SK-N-SH treated with all-trans-retinoic acid at 6 μM for 48 hours (cell line): ENCODE results near the gene MAP1LC3C.

Experiments
- ATAC-seq: fragments of 200-7000 bp; cut with Tn5 transposase; 3 replicates; pipeline ENCODE4 v1.9.1; 2020; ENCODE audit warnings: mild to moderate bottlenecking, moderate library complexity
- ARNTL ChIP-seq: fragments of 450-650 bp; formaldehyde crosslinking; IDR thresholded peaks from 2 replicates; pipeline ENCODE4 v1.5.0; 2020; ENCODE audit warnings: low read depth, mild to moderate bottlenecking, moderate library complexity, borderline replicate concordance
- BACH2 ChIP-seq: fragments of 250-450 bp; sonication (Bioruptor Pico); IDR thresholded peaks from 2 replicates; pipeline ENCODE4 v1.9.0; 2021; ENCODE audit warnings: mild to moderate bottlenecking, borderline replicate concordance
- CREB5 ChIP-seq: fragments of 250-450 bp; sonication (Bioruptor Pico); IDR thresholded peaks from 2 replicates; pipeline ENCODE4 v1.5.1; 2020; ENCODE audit warnings: low read depth, mild to moderate bottlenecking, moderate library complexity
- CSDC2 ChIP-seq: fragments of 250-450 bp; sonication (Bioruptor Pico); IDR thresholded peaks from 2 replicates; pipeline ENCODE4 v1.5.0; 2020; ENCODE audit warnings: mild to moderate bottlenecking, moderate library complexity
- CSRNP3 ChIP-seq: fragments of 250-450 bp; sonication (Bioruptor Pico); IDR thresholded peaks from 2 replicates; pipeline ENCODE4 v1.5.1; 2021; ENCODE audit warnings: mild to moderate bottlenecking, moderate library complexity
- GLIS3 ChIP-seq: fragments of 250-450 bp; sonication (Bioruptor Pico); IDR thresholded peaks from 2 replicates; pipeline ENCODE4 v1.5.0; 2020; ENCODE audit warnings: mild to moderate bottlenecking, moderate library complexity
- ISL1 ChIP-seq: fragments of 250-450 bp; sonication (Bioruptor Pico); IDR thresholded peaks from 2 replicates; pipeline ENCODE4 v2.1.2; 2022; ENCODE audit warnings: mild to moderate bottlenecking, moderate library complexity
- OSR1 ChIP-seq: fragments of 250-450 bp; sonication (Bioruptor Pico); IDR thresholded peaks from 2 replicates; pipeline ENCODE4 v1.8.0; 2022; ENCODE audit warnings: moderate library complexity, mild to moderate bottlenecking, inconsistent platforms
- PATZ1 ChIP-seq: fragments of 250-450 bp; sonication (Bioruptor Pico); IDR thresholded peaks from 2 replicates; pipeline ENCODE4 v1.8.0; 2020; ENCODE audit warnings: mild to moderate bottlenecking, moderate library complexity, borderline replicate concordance
- POU6F1 ChIP-seq: fragments of 250-450 bp; sonication (Bioruptor Pico); IDR thresholded peaks from 2 replicates; pipeline ENCODE4 v1.8.0; 2021; ENCODE audit warnings: low read depth, mild to moderate bottlenecking, moderate library complexity, borderline replicate concordance
- PPARA ChIP-seq: fragments of 250-450 bp; sonication (Bioruptor Pico); IDR thresholded peaks from 2 replicates; pipeline ENCODE4 v1.5.0; 2020; ENCODE audit warnings: mild to moderate bottlenecking, borderline replicate concordance
- SNAI2 ChIP-seq: fragments of 250-450 bp; sonication (Bioruptor Pico); IDR thresholded peaks from 2 replicates; pipeline ENCODE4 v1.5.0; 2020; ENCODE audit warnings: mild to moderate bottlenecking, moderate library complexity
- TCF4 ChIP-seq: fragments of 250-450 bp; sonication (Bioruptor Pico); IDR thresholded peaks from 2 replicates; pipeline ENCODE4 v1.8.0; 2021; ENCODE audit warnings: mild to moderate bottlenecking, moderate library complexity, borderline replicate concordance
- TOX ChIP-seq: fragments of 250-450 bp; sonication (Bioruptor Pico); IDR thresholded peaks from 2 replicates; pipeline ENCODE4 v1.8.0; 2021; ENCODE audit warnings: mild to moderate bottlenecking, moderate library complexity, borderline replicate concordance
- TSHZ2 ChIP-seq: fragments of 250-450 bp; sonication (Bioruptor Pico); IDR thresholded peaks from 2 replicates; pipeline ENCODE4 v1.5.0; 2020; ENCODE audit warnings: mild to moderate bottlenecking, moderate library complexity
- ZC3H10 ChIP-seq: fragments of 250-450 bp; sonication (Bioruptor Pico); IDR thresholded peaks from 2 replicates; pipeline ENCODE4 v1.5.1; 2021; ENCODE audit warnings: mild to moderate bottlenecking, moderate library complexity
- ZFP30 ChIP-seq: fragments of 450-650 bp; formaldehyde crosslinking; IDR thresholded peaks from 2 replicates; pipeline ENCODE4 v1.5.0; 2022; ENCODE audit warnings: mild to moderate bottlenecking, moderate library complexity
- ZNF565 ChIP-seq: fragments of 450-650 bp; formaldehyde crosslinking; conservative IDR thresholded peaks from 2 replicates; pipeline ENCODE4 v1.5.0; 2020; ENCODE audit warnings: low read depth, mild to moderate bottlenecking, moderate library complexity
- ZNF70 ChIP-seq: fragments of 450-650 bp; formaldehyde crosslinking; IDR thresholded peaks from 2 replicates; pipeline ENCODE4 v1.5.0; 2020; ENCODE audit warnings: mild to moderate bottlenecking, moderate library complexity

Gene MAP1LC3C

GRCh38 chr1:241957692-241958494 is 41.0 kb downstream of the MAP1LC3C start, which contains the start of gene BECN2:
TSS of gene BECN2 (plus strand) at chr1:241957767. CDS start at chr1:241957767, 0 bp downstream.
- ATAC-seq = no peak

More at GRCh38 chr1:241957692-241958494, 41.0 kb downstream of the MAP1LC3C start, which contains the start of gene BECN2:
- TF ChIP-seq OSR1 (no peak), ARNTL (CRISPR knock-in tag) (no peak), ISL1 (CRISPR knock-in tag) (no peak), ZC3H10 (CRISPR knock-in tag) (no peak), PPARA (no peak), TOX (CRISPR knock-in tag) (no peak), CSRNP3 (no peak), CREB5 (CRISPR knock-in tag) (no peak), ZNF70 (CRISPR knock-in tag) (no peak), GLIS3 (CRISPR knock-in tag) (no peak), POU6F1 (CRISPR knock-in tag) (no peak), BACH2 (CRISPR knock-in tag) (no peak), CSDC2 (CRISPR knock-in tag) (no peak), SNAI2 (CRISPR knock-in tag) (no peak), ZFP30 (CRISPR knock-in tag) (no peak), TCF4 (CRISPR knock-in tag) (no peak), TSHZ2 (CRISPR knock-in tag) (no peak), ZNF565 (CRISPR knock-in tag) (no peak), PATZ1 (CRISPR knock-in tag) (no peak)
